Hepatocyte (in vitro differentiated cells): ENCODE data around the gene CPE. TPM values are rescaled to one million over a fixed set of nuclear protein-coding genes. Genes with fewer than 3 reads are reported as not detected.
"Not testable (repeated sequence)": the region's sequence is repeated elsewhere in the genome, so short reads cannot be mapped to it uniquely, and the experiment has no call there.

ENCODE experiments used
- DNase-seq: peaks from one replicate; pipeline ENCODE4 v3.0.0-alpha.2; 2016; ENCODE audit warnings: low spot score
- H2AFZ ChIP-seq: fragments of 200-600 bp; sonication (generic); 2 replicates; pipeline ENCODE4 v1.6.0; 2016; ENCODE audit warnings: antibody characterized with exemption, mild to moderate bottlenecking
- H3K27ac ChIP-seq: fragments of 200-600 bp; sonication (generic); 2 replicates; pipeline ENCODE4 v1.5.1; 2016; ENCODE audit warnings: mild to moderate bottlenecking
- H3K27me3 ChIP-seq: fragments of 200-600 bp; sonication (generic); 2 replicates; pipeline ENCODE4 v1.6.1; 2016
- H3K36me3 ChIP-seq: fragments of 200-600 bp; sonication (generic); replicated peaks from 2 replicates; pipeline ENCODE4 v1.5.1; 2016; ENCODE audit warnings: low read depth; ENCODE audit not compliant: insufficient read depth
- H3K4me1 ChIP-seq: fragments of 200-600 bp; sonication (generic); 2 replicates; pipeline ENCODE4 v1.5.1; 2016; ENCODE audit warnings: mild to moderate bottlenecking, moderate library complexity; ENCODE audit not compliant: insufficient read depth
- H3K4me2 ChIP-seq: fragments of 200-600 bp; sonication (generic); 2 replicates; pipeline ENCODE4 v1.6.0; 2016
- H3K4me3 ChIP-seq: fragments of 200-600 bp; sonication (generic); 2 replicates; pipeline ENCODE4 v1.5.1; 2016; ENCODE audit warnings: mild to moderate bottlenecking
- H3K79me2 ChIP-seq: fragments of 200-600 bp; sonication (generic); 2 replicates; pipeline ENCODE4 v1.6.0; 2017; ENCODE audit warnings: mild to moderate bottlenecking
- H3K9me2 ChIP-seq: fragments of 200-600 bp; sonication (generic); replicated peaks from 2 replicates; pipeline ENCODE4 v1.6.0; 2017; ENCODE audit warnings: mild to moderate bottlenecking; ENCODE audit not compliant: insufficient read depth
- H3K9me3 ChIP-seq: fragments of 200-600 bp; sonication (generic); 2 replicates; pipeline ENCODE4 v1.5.1; 2016; ENCODE audit warnings: low read depth, mild to moderate bottlenecking
- H4K20me1 ChIP-seq: fragments of 200-600 bp; sonication (generic); 2 replicates; pipeline ENCODE4 v1.6.0; 2016; ENCODE audit warnings: mild to moderate bottlenecking; ENCODE audit not compliant: insufficient read depth, poor library complexity, severe bottlenecking
- CTCF ChIP-seq: fragments of 200-600 bp; sonication (generic); IDR thresholded peaks from 2 replicates; pipeline ENCODE4 v1.5.1; 2016; ENCODE audit warnings: antibody characterized with exemption, mild to moderate bottlenecking; ENCODE audit not compliant: poor library complexity
- EZH2 ChIP-seq: fragments of 200-600 bp; sonication (generic); IDR thresholded peaks from 2 replicates; pipeline ENCODE4 v1.6.1; 2016; ENCODE audit warnings: antibody characterized with exemption, mild to moderate bottlenecking, borderline replicate concordance
- EZH2phosphoT487 ChIP-seq: fragments of 200-600 bp; sonication (generic); IDR thresholded peaks from one replicate; pipeline ENCODE4 v1.6.1; 2018; ENCODE audit warnings: antibody characterized with exemption, mild to moderate bottlenecking, low read depth, moderate library complexity; ENCODE audit not compliant: unreplicated experiment, severe bottlenecking
- WGBS: methylation state at CpG from one replicate; pipeline ENCODE4 v1.1.6; 2016; ENCODE audit warnings: low lambda C conversion rate; ENCODE audit errors: missing lambda C conversion rate; 5-methylcytosine and 5-hydroxymethylcytosine counted together
- polyA plus RNA-seq: library from polyadenylated mRNA; unstranded; fragments of >200 nt; fragmentation: Nextera tagmentation; extraction: Ambion mirVana; gene quantifications from 2 replicates; pipeline ENCODE4 v1.2.1, GENCODE V29; 2016
- total RNA-seq: library from RNA; depleted of rRNA; stranded (reverse); fragments of >200 nt; gene quantifications from 2 replicates; pipeline ENCODE4 v1.2.3, GENCODE V29; 2014

The CPE gene
- total and polyA plus RNA-seq, 2 experiments from 2014 or later, result 66.4 to 106 TPM

- no peaks in the 10 kb centered on the region for H4K20me1 ChIP-seq
- H3K79me2 ChIP-seq, result no peaks in the 10 kb centered on the region
- H3K36me3 ChIP-seq, result no peaks in the 10 kb centered on the region
- H3K9me3 ChIP-seq, result no peaks in the 10 kb centered on the region
- 90% methylated on average over 6 of the region's 6 CpGs for WGBS
- H2AFZ ChIP-seq, result no peak overlapping the region
- H3K27me3 ChIP-seq, result no peaks in the 10 kb centered on the region
- no peak for DNase-seq
- H3K4me3 ChIP-seq, result no peak overlapping the region
- H3K4me2 ChIP-seq, result no peak overlapping the region
- H3K4me1 ChIP-seq, result no peaks in the 10 kb centered on the region
- TF ChIP-seq CTCF, result no peak
- H3K9me2 ChIP-seq, result no peaks in the 10 kb centered on the region
- H3K27ac ChIP-seq, result no peak overlapping the region
Measured at GRCh38 chr4:165449333-165449732, 70.5 kb downstream of the CPE start.

- Histone ChIP-seq H3K4me3 (no peak overlapping the region), H4K20me1 (no peaks in the 10 kb centered on the region), H3K4me2 (no peak overlapping the region), H3K79me2 (no peaks in the 10 kb centered on the region), H3K9me3 (no peaks in the 10 kb centered on the region), H2AFZ (no peak overlapping the region), H3K27me3 (no peaks in the 10 kb centered on the region), H3K27ac (no peak overlapping the region), H3K9me2 (no peaks in the 10 kb centered on the region), H3K36me3 (no peaks in the 10 kb centered on the region), H3K4me1 (no peaks in the 10 kb centered on the region)
- TF ChIP-seq EZH2phosphoT487 (no peak), EZH2 (no peak), CTCF (no peak)
- WGBS, result 98% methylated on average over 5 of the region's 5 CpGs
- DNase-seq, result no peak
Measured at GRCh38 chr4:165450871-165451270, 72.1 kb downstream of the CPE start.

- H3K9me3 ChIP-seq, DNase-seq, H3K4me3 ChIP-seq, H3K9me2 ChIP-seq, H2AFZ ChIP-seq, H3K27me3 ChIP-seq, H4K20me1 ChIP-seq, H3K36me3 ChIP-seq, H3K4me1 ChIP-seq, H3K4me2 ChIP-seq, H3K27ac ChIP-seq, H3K79me2 ChIP-seq: not testable (repeated sequence)
- 98% methylated on average over 5 of the region's 5 CpGs for WGBS
Measured at GRCh38 chr4:165453140-165453539, 74.3 kb downstream of the CPE start.

- H3K27ac ChIP-seq, result no peak overlapping the region
- no peaks in the 10 kb centered on the region for H3K9me3 ChIP-seq
- H3K27me3 ChIP-seq, result no peaks in the 10 kb centered on the region
- 73% methylated on average over 2 of the region's 2 CpGs for WGBS
- no peak for TF ChIP-seq EZH2
- DNase-seq, result no peak
- no peaks in the 10 kb centered on the region for H4K20me1 ChIP-seq
- H3K79me2 ChIP-seq, result no peaks in the 10 kb centered on the region
- no peak overlapping the region for H2AFZ ChIP-seq
- H3K36me3 ChIP-seq, result no peaks in the 10 kb centered on the region
- H3K9me2 ChIP-seq, result no peaks in the 10 kb centered on the region
- H3K4me3 ChIP-seq, result no peak overlapping the region
- no peaks in the 10 kb centered on the region for H3K4me1 ChIP-seq
- H3K4me2 ChIP-seq, result no peak overlapping the region
Measured at GRCh38 chr4:165454426-165454825, 75.6 kb downstream of the CPE start.

- H3K9me3 ChIP-seq, result no peaks in the 10 kb centered on the region
- no peak for DNase-seq
- H3K79me2 ChIP-seq, result no peaks in the 10 kb centered on the region
- H3K4me1 ChIP-seq, result no peaks in the 10 kb centered on the region
- H3K36me3 ChIP-seq, result no peaks in the 10 kb centered on the region
- whole genome bisulfite sequencing, result 43% methylated on average over 2 of the region's 2 CpGs
- H3K27ac ChIP-seq, result no peak overlapping the region
- no peak overlapping the region for H3K4me3 ChIP-seq
- no peaks in the 10 kb centered on the region for H3K27me3 ChIP-seq
- H4K20me1 ChIP-seq, result no peaks in the 10 kb centered on the region
- H3K4me2 ChIP-seq, result no peak overlapping the region
- no peak overlapping the region for H2AFZ ChIP-seq
- no peaks in the 10 kb centered on the region for H3K9me2 ChIP-seq
- TF ChIP-seq EZH2 (no peak), EZH2phosphoT487 (no peak), CTCF (no peak)
Measured at GRCh38 chr4:165457793-165458192, 79.0 kb downstream of the CPE start.
